ENCODE measurements around the gene NADSYN1.

Gene NADSYN1

DNA sequence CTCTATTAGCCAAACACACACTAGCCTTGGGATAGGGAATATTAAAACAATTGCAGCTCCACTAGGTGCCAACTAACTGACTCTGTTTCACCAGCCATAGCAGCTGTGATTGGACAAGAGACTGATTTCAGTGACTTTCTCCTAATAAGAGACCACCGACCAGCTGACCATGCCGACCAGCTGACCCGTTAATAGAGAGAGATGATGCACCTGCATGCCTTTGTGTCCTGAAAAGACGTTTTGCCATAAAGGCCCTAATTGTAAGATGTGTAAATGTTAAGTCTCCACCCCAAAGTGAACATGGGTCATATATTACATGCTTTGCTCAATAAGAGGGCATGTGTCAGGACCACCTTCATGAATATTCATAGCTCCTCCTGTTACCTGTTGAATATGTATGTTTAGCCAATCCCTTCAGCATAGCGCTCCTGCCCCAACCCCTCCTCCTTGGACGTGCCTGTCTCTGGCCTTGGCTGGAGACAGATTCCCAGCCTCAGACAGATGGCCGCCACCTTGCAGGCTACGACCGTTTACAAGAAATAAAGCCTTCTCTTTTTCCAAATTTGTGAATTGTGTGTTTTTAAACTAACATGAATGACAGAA is 1.3 kb upstream of the NADSYN1 start:
- peak; percentile 60 for DNase-seq

DNA sequence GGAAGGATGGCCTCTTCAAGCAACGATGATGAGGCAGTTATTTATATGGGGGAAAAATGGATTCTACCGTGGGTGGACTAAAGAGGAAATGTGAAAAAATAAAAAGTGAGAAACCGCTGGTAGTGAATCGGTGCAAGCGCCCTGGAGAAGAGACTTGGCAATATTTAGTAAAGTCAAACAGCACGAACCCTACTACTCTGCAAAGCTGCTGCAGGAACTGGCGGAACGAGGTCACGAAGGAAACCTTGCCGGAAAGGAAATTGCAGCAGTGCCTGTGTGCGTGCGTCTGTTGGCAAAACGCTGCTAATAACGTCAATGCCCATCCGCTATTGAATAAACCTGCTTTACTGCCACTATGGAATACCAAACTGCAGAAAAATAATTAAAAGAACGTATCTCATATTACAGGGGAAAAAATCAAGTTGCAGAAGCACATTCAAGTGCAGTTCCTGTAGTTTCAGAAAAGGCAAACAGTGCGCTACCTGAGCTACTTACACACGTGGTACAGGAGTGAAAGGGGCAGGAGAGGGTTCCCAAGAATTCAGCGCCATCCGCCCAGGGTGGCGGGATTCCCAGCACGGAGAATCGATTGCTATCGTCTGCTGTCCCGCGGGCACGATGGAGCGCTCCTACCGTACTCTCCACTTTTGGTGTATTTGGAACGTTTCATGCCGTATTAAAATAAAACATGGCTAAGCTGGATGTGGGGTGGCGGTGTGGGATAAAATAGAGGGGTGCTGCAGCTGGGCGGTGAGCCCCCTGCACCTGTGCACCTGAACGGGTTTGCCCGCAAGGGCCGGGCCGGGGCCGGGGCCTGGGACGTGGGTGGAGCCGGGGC is 585 bp upstream of the NADSYN1 start:
- peak; percentile 30 for DNase-seq

- no peak for DNase-seq
Measured at GRCh38 chr11:71453918-71454304, 908 bp downstream of the NADSYN1 start.

DNA sequence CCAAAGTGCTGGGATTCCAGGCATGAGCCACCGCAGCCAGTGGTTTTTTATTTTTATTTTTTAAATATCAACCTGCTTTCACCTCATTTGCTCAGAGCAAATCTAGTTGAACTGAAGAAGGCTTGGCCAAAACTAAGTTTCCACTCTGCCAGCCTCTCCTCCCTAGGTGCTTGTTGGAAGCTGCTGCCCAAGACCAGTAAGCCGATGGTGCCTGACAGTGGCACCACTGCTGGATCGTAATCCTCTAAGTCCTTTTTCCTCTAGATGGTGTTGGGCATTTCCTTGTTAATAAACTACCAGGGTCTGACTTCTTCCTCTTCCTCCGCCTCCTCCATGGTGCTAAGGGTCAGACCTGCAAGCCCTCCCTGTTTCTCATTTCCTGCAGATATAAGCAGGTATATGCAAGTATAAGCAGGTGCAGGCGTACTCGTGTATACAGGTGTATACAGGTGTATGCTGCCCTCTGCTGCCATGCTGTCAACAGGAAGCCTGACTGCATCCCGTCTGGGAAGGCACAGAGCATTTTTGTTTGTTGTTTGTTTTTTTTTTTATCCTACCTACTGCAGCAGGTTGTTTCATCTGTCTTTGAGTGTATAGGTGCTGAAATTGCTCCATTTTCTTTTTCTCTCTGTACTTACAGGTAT is 1.6 kb downstream of the NADSYN1 start:
- DNase-seq: no peak

- DNase-seq: no peak
Measured at GRCh38 chr11:71456294-71456693, 3.3 kb downstream of the NADSYN1 start.

DNA sequence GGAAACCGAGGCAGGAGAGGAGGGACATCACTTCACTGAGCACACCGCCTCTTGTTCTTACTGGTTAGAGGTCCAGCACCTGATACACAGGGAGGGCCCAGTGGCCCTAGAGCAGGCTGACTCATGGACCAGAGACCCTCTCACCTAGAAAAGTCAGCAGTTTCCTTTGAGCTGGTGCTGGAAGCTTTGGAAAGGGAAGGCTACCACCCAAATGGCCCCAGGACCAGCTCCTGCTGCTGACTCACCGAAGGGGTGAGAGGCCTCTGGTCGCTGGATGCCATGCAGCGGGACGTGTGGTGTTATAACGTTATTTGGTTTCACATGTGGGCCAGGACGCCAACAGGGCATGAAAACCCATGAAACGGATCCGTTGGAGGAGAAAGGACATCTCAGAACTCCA is 3.8 kb downstream of the NADSYN1 start:
- no peak for DNase-seq

DNA sequence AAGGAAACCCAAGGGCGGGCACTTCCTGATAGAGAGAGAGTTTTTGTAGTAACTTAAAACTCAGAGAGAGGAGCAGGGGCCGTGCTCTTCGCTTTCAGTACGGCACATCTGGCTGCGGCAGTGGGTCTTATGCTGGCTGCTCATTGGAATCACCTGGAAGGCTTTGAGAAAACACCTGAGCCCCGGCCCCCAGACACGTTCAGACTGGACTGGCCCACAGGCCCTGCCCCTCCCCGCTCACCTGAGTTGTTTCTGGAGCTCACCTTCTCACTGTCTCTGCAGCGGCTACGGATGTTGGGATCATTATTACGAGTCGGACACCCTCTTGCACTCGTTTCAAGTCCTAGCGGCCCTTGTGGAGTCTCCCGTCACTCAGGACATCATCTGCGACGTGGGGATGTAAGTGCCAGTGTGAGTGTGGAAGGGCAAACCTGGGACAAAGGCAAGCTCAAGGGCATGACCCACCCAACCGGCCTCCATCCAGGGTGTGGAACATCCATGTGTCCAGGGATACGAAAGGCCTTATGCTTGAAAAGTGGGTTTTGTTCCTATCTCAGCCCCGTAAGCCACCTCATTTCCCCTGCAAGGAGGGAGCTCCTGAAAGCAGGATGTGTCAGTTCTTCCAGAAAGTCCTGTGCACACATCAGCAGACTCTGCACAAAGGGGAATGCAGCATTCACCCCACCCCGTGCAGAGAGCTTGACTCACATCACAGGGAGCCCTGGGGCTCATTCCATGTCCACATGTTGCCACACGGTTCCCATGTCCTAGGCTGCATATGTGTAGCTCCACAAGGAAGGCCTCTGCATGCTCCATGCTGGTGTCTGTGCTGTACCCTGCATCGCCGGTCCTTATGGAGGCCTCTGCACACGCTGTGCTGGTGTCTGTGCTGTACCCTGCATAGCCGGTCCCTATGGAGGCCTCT is 5.4 kb downstream of the NADSYN1 start:
- DNase-seq: no peak

GRCh38 chr11:71459076-71459766 is 6.2 kb downstream of the NADSYN1 start:
- DNase-seq: no peak

GRCh38 chr11:71459767-71460320 is 6.8 kb downstream of the NADSYN1 start:
- DNase-seq: no peak

GRCh38 chr11:71461696-71462095 is 8.7 kb downstream of the NADSYN1 start:
- DNase-seq: no peak

DNA sequence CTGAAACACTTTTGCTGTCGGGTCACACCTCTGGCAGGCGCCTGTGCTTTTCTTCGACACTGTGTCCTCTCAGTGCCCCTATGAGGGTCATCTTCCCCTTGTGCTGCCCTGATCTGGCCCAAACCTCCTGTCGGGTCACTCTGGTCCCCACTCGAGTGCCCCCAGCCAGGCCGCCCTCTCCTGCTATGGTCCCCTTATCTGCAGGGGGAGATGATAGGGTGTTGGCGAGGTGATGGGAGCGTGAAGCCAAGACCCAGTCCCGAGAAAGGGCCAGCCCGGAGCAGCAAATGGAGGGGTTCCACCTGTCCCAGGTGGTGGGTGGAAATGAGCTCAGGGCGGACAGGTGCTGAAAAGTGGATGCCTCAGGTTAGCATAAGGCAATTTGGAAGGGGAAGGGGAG is 9.7 kb downstream of the NADSYN1 start:
- no peak for DNase-seq

DNA sequence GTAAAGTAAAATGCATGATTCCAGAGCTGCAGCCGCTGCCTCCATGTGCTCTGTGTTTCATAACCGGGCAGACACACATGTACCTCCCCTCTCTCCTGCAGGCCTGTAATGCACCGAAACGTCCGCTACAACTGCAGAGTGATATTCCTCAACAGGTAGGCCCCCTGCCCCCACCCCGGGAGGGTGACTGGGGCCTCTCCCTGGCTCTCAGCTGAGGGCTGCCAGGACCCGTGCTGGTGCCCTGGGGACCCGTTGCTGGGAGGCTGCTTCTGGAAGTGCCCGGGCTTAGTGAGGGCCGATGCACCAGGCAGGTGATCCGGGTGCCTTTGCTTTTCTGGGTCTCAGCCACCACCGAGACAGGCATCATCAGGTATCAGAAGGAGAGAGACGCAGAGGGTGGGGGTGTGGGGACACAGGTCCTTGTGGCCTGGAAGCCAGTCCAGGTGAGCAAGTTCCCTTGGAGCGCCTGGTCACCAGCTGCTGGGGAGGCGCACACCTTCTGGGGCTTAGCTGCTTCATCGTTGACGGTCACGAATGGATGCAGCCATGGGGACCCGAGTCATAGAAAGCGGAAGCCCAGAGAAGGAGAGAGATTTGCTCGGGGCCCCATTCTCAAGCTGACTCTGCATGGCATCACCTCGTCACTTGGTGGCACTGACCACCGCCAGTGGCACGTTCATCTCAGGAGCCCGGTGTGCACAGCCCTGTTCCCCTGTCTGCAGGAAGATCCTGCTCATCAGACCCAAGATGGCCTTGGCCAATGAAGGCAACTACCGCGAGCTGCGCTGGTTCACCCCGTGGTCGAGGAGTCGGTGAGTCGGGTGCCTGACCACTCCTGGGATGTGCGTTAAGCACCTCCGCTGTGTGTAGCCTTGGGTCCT is 10.6 kb downstream of the NADSYN1 start:
- DNase-seq: no peak

- no peak for DNase-seq
Measured at GRCh38 chr11:71465054-71465453, 12.1 kb downstream of the NADSYN1 start.

- no peak for DNase-seq
Measured at GRCh38 chr11:71466358-71466757, 13.4 kb downstream of the NADSYN1 start.

GRCh38 chr11:71467164-71467563 is 14.2 kb downstream of the NADSYN1 start:
- DNase-seq: no peak

GRCh38 chr11:71470946-71471345 is 17.9 kb downstream of the NADSYN1 start:
- no peak for DNase-seq

DNA sequence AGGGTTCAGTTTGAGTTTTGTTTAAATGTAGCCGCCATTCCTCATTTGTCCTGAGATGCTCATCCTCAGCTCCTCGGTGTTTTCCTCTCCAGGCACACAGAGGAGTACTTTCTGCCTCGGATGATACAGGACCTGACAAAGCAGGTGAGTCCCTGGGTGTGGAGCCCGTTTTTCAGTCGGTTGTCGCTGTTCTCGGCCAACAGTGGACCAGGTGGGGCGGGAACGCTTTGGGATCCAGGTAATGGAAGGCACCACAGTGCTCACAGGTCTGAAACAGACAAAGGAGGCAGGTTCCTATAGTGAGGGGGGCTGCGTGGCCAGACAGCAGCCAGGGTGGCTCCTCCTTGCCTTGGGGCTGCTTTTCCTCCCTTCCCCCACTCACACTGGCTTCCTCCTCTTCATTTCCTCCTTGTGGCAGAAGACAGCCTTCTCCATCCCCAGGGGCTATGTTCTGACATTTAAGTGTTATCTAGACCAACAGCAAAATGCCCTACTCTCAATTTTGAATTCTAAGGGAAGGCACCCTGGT is 19.4 kb downstream of the NADSYN1 start:
- no peak for DNase-seq

DNA sequence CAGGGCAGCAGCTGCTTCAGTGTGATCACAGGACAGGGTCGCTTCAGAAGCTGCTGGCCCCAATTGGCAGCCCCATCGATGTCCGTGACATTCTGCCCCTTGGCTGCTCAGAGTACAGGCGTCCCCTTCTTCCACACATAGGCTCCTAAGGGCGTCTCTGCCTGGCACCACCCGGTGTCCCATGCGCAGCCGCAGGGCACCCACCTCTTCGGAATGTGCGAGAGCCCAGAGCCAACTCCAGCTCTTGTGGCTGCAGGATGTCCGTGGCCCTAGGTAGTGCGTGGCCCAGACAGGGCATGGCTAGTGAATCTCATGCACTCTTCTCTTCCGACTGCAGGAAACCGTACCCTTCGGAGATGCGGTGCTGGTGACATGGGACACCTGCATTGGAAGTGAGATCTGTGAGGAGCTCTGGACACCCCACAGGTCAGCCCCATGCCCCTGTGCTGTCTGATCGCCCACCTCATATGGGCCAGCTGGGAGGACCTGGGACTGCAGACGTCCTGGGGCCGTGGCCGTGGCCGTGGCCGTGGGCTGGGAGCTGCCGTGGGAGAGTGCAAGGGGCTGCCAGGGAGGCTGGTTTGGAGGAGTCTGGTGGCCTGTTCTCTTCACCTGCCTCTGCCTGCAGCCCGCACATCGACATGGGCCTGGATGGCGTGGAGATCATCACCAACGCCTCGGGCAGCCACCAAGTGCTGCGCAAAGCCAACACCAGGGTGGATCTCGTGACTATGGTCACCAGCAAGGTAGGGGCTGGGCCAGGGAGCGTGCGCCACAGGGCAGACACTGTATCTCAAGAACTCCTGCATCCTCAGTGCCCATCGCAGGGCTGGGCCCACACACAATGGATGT is 20.2 kb downstream of the NADSYN1 start:
- DNase-seq: no peak

GRCh38 chr11:71473793-71474080 is 20.7 kb downstream of the NADSYN1 start:
- no peak for DNase-seq
